ENCODE measurements around the gene MORN1. TPM values are rescaled to one million over a fixed set of nuclear protein-coding genes. Genes with fewer than 3 reads are reported as not detected.

The MORN1 gene
- total RNA-seq, 1 donor from 2014 or later = 9.1 TPM

GRCh38 chr1:2388004-2388913 lies 3.1 kb downstream of the MORN1 start:
- intact Hi-C loops (cut with micrococcal nuclease) = no loop called here

- intact Hi-C loops (cut with micrococcal nuclease) = no loop called here
These were observed 4.4 kb downstream of the MORN1 start for GRCh38 chr1:2386636-2387611.

GRCh38 chr1:2385606-2386280 lies 5.6 kb downstream of the MORN1 start:
- intact Hi-C loops (cut with micrococcal nuclease) = no loop called here

GRCh38 chr1:2384941-2385481 lies 6.3 kb downstream of the MORN1 start:
- intact Hi-C loops (cut with micrococcal nuclease) = no loop called here

- intact Hi-C loops (cut with micrococcal nuclease) = no loop called here
These were observed 7.1 kb downstream of the MORN1 start for GRCh38 chr1:2384130-2384860.

- intact Hi-C loops (cut with micrococcal nuclease) = no loop called here
These were observed 7.8 kb downstream of the MORN1 start for GRCh38 chr1:2383576-2383975.

- intact Hi-C loops (cut with micrococcal nuclease) = no loop called here
These were observed 8.6 kb downstream of the MORN1 start for GRCh38 chr1:2382621-2383361.

- intact Hi-C loops (cut with micrococcal nuclease) = loop anchor here (1.0 kb wide), 1 partner anchor 183 kb away; no protein-coding TSS in a partner anchor
These were observed 9.4 kb downstream of the MORN1 start for GRCh38 chr1:2381741-2382620.

- intact Hi-C loops (cut with micrococcal nuclease) = loop anchor here (1.0 kb wide), 1 partner anchor 182 kb away; no protein-coding TSS in a partner anchor
These were observed 10.3 kb downstream of the MORN1 start for GRCh38 chr1:2380816-2381591.

- intact Hi-C loops (cut with micrococcal nuclease) = no loop called here
These were observed 11.5 kb downstream of the MORN1 start for GRCh38 chr1:2379733-2380404.

- intact Hi-C loops (cut with micrococcal nuclease) = no loop called here
These were observed 12.2 kb downstream of the MORN1 start for GRCh38 chr1:2378956-2379732.

- intact Hi-C loops (cut with micrococcal nuclease) = no loop called here
These were observed 12.9 kb downstream of the MORN1 start for GRCh38 chr1:2378441-2378851.

- intact Hi-C loops (cut with micrococcal nuclease) = no loop called here
These were observed 13.5 kb downstream of the MORN1 start for GRCh38 chr1:2377751-2378440.

GRCh38 chr1:2376931-2377672 lies 14.3 kb downstream of the MORN1 start:
- intact Hi-C loops (cut with micrococcal nuclease) = no loop called here

GRCh38 chr1:2376261-2376741 lies 15.1 kb downstream of the MORN1 start:
- intact Hi-C loops (cut with micrococcal nuclease) = no loop called here

All from T-helper 2 cell treated with Interferon-gamma antibody and Interleukin-4, amounts not matched to agents 100 ng/mL and 5 ng/mL, for 36 hours (primary cell).